GM18867 (cell line): Measurements from ENCODE around the gene TMEM270.

Experiments used
- ATAC-seq: cut with Tn5 transposase; IDR thresholded peaks from one replicate; pipeline ENCODE4 v1.9.1; 2021; ENCODE audit warnings: mild to moderate bottlenecking, moderate library complexity; ENCODE audit not compliant: unreplicated experiment

The TMEM270 gene

DNA sequence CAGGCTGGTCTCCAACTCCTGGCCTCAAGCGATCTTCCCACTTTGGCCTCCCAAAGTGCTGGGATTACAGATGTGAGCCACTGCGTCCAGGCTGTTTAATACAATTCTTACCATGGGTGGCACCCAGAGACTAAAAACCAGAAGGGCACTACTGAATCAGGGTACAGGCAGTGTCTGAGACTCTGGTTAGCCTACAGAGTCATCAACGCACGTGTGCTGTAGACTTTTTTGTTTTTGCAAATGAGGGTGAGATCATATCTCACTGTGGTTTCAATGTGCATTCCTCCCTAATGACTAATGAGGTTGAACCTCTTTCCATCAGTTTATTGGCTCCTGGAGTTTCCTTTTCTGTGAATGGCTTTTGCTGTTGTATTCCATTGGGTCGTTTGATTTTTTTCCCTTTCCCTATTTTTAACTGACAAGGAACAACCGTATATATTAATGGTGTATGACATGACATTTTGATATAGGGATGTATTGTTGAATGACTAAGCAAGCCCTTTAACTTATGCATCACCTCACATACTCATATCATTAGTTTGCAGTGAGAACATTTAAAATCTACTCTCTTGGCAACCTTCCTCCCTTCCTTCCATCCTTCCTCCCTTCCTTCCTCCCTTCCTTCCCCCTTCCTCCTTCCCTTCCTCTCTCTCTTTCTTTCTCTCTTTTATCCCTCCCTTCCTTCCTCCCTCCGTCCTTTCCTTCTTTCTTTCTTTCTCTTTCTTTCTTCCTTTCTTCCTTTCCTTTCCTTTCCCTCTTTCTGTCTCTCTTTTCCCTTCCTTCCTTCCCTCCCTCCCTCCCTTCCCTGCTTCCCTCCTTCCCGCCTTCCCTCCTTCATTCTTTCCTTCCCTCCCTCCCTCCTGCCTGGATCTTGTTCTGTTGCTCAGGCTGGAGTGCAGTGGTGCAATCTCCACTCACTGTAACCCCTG lies 9.3 kb upstream of the TMEM270 start:
- peak; percentile 89 for ATAC-seq

DNA sequence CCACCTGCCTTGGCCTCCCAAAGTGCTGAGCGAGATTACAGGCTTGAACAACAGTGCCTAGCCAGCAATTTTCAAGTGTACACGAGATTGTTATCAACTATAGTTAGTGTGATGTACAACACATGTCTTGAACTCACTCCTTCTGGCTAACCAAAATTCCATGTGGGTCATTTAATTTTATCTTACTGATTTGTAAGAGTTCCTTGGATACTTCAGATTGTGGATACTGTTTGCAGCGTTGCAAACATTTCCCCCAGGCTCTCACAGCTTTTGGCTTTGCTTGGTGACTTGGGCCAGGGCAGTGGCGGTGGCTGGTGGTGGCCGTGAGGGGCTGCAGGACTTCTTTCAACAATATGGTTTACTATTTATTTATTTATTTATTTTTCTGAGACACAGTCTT lies 8.5 kb upstream of the TMEM270 start:
- ATAC-seq: no peak

DNA sequence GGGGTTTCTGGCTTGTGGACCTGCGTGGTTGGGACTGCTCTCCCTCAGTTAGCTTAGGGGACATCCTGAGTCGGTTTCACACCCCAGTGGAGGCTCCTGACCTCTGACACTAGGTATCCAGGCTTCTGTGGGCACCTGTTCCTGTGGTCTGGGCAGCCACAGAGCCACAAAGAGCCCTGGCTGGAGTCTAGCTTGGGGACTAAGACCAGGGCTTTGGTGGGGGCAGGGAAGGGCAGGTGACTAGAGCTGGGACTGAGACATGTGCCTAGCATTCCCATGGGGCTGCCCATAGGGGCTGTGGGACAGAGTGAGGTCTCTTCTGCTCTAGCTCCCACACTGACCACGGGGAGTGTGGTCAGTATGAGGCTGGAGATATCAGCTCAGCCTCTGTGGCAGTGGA lies 4.0 kb upstream of the TMEM270 start:
- no peak for ATAC-seq

DNA sequence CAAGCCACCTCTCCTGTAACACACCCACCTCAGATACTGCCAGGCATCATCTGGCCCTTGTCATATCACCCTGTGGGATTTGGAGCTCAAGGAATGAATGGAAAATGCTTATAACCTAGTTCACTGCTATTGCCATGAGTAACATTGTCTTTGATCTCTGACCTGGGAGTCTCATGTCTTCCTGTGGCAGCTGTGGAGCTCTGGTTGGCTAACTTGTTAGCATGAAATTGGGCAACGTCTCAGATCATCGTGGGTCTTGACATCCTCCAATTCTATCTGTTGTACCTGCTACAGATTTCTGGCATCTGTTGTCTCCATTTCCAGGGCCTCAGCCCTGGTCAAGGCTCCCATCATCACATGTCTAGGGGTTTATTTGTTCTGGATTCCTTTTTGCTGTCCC lies 2.2 kb upstream of the TMEM270 start:
- ATAC-seq: no peak

DNA sequence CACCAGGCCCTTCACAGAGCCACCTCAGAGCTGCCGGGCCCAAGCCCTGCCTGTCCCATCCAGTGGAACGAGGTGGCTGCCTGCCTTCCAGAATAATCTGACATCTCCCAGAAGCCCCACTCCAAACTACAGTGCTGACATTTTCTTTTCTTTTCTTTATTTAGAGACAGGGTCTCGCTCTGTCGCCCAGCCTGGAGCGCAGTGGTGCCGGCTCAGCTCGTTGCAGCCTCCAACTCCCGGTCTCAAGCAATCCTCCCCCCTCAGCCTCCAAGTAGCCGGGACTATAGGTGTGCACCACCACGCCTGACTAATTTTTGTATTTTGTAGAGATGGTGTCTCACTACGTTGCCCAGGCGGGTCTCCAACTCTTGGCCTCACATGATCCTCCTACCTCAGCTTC lies 346 bp downstream of the TMEM270 start:
- no peak for ATAC-seq

DNA sequence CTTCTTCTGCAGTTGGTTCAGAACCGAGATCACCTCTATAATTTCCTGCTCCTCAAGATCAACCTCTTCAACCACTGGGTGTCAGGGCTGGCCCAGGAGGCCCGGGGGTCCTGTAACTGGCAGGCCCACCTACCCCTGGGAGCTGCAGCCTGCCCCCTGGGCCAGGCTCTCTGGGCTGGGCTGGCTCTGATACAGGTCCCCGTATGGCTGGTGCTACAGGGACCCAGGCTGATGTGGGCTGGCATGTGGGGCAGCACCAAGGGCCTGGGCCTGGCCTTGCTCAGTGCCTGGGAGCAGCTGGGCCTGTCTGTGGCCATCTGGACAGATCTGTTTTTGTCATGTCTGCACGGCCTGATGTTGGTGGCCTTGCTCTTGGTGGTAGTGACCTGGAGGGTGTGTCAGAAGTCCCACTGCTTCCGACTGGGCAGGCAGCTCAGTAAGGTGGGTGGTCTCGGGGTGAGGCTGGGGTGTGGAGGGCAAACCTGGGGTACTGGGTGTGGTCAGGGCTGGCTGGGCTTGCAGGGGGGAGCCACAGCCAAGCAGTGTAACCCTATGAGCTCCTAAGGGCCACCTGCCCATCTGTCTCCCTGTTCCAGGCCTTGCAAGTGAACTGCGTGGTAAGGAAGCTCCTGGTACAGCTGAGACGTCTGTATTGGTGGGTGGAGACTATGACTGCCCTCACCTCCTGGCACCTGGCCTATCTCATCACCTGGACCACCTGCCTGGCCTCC lies 4.2 kb downstream of the TMEM270 start:
- ATAC-seq: no peak

DNA sequence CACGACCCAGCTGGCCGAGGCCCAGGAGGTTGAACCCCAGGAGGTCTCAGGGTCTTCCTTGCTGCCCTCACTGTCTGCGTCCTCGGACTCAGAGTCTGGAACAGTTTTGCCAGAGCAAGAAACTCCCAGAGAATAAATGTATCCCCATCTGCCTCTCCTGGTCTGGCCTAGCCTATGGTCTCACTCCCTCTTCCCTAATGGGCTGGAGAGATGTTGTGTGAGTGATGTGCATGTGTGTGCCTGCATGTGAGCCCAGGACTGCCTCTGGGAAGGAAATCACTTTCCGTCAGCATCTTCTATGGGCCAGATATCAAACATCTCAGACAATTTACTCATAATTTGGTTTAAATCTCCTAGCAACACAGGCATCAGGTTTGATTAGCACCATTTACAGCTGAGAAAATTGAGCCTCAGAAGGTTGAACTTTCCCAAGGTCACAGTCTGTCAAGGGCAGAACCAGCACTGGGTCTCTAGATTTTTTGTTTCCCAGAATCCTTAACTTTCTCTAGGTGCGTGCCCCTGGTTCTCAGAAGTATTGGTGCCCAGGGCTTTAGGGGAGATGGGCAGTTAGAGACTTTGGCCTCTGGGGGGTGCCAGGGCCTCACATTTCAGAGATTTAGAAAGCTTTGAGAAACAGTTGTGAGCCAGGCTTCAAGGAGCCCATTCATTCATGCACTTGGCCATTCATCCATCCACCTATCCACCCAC lies 4.9 kb downstream of the TMEM270 start:
- ATAC-seq: no peak

DNA sequence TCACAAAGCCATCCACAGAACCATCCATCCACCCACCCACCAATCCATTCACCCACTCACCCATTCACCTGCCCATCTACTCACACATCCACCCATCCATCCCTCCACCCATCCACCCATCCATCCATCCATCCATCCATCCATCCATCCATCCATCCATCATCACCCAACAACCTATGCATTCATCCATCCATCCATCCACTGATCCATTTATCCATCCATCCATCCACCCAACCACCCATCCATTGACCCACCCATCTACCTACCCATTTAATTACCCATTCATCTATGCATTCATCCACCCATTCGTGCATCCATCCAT lies 5.4 kb downstream of the TMEM270 start:
- ATAC-seq: no peak

DNA sequence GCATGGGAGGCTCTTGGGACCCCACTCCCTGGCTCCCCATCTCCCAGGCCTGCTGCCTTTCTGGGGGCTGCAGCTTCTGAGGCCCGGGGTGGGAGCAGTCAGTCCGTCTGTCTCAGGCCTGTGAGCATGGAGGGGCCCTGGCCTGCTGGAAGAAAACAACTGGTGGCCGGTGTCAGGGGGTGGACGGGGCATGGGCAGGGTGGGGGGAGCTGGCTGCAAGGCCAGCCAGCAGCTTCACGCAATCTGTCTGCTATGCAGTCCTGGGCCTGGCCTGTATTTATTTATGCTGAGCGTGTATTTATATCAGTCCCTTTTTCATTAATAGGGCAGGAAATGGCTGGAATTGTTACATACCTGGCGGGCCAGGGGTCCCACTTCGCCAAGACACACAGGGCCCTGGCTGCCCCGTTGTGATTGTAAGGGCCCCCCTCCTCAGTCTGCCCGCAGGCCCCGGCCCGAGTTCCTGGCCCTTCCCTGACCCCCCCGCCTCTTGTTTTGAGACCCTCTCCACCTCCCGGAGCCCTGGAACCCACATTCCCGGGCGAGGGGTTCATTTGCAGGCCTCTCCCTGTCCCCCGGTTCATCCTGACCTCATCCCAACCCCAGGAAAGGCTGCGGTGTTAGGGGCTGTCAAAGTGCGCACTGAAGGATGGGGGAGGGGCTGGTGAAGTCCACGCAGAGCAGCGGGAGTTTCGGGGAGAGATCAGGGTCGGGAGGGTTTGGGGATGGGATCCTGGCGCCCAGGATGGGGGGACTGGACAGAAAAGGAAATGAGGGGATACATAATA lies 8.2 kb downstream of the TMEM270 start:
- no peak for ATAC-seq

DNA sequence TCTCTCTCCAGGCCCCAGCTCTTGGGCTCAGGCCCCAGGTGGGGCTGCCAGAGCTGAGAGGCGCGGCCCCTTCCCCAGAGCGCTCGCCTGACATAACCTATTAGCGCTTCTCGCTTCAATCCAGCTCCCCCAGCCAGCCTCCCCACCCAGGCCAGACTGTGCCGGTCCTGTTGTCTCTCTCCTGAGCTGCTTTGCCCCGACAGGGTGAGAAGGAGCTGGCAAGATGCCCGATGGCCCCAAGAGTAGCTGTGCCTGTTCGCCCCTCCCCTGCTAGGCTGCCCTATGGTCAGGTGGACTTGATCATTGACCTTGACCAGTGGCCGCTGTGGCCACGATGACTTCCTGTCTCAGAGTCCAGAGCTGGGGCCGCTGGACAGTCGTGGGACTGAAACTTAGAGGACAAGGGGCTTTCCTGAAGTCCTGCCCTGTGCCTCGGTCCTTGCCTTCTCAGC lies 9.1 kb downstream of the TMEM270 start:
- no peak for ATAC-seq

DNA sequence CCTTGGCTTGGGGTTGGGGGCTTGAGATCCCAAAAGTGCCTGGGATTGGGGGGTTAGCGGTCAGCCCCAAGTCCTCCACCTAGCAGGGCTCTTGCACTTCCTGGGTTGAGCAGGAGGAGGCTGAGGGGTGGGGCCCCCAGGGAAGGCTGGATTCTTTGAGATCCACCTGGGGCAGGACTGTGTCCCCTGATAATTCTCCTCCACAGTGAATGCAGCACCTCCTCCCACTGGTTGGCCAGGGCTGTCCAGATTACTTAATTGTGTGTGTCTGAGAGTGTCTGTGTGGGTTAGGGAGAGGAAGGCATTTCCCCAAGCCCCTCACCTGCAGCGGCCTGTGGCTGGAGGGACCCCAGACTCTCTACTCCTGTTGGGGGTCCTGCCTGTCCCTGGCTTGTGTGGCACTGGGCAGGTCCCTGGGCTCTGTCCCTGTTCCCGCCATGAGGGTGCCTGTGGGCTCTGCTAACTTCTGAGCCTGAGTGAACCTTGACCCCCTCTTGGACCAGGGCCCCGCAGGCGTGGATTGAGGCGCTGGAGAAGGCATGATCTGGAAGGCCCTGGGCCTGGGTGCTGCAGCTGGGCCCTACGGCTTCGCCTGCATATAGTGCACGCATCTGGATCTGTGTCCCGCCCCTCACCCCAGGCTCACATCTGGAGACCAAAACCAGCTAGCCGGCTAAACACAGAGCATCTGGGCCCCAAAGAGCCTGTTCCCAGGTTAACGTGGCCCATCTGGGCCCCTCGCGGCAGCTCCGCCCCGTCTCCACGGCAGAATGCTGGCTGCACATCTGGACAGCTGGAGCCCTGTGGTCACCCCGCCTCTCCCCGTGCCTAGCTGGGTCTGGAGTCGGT lies 10.4 kb downstream of the TMEM270 start:
- ATAC-seq: no peak

DNA sequence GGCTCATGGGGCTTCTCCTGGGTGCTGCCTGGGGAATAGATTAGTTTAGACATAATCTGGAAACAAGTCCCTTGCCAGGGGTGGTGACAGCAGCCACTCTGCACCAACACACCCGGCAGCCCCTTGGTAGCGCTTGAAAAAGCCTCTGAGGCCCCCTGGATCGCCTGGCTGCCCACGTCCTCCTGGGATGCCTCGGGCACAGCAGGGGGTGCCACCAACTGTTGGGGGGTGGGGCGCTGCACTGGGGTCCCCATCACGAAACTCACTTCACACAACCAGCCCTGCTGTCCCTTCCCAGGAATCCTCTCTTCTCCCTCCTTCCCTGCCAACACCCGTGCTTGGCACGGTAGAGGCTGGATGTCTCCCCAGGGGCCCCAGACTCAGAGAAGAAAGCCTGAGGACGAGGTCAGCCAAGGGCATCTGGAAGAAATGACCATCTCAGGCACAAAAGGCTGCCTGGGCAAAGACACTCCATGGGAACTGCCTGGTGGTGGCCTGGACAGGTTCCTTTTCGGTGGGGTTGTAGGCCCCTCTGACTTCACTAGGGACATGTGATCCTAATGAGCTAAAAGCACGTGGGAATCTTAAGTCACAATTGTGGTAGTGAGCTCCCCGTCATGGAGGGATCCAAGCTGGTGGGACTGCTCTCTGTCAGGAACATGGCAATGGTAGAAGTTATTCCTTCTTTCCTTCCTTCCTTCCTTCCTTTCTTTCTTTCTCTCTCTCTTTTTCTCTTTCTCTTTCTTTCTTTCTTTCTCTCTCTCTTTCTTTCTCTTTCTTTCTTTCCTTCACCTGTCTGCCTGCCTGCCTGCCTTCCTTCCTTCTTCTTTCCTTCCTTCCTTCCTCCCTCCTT lies 11.3 kb downstream of the TMEM270 start:
- ATAC-seq: no peak

DNA sequence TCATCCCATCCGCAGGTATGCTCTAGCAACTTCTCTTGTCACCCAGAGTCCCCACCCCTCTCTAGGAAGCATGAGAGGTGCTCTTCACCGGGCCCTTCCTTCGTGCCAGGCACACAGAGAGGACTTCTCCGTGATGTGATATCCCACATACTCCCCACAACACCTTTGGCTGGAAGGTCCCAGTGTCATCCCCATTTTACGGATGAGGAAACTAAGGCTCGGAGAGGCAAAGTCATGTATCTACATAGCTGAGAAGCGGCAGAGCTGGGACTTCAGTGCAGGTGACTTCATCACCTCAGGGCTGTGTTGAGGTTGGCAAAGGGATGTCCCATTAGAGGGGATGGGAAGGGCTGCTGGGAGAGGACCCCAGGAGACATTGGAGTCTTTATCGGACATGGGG lies 15.4 kb downstream of the TMEM270 start:
- ATAC-seq: no peak

DNA sequence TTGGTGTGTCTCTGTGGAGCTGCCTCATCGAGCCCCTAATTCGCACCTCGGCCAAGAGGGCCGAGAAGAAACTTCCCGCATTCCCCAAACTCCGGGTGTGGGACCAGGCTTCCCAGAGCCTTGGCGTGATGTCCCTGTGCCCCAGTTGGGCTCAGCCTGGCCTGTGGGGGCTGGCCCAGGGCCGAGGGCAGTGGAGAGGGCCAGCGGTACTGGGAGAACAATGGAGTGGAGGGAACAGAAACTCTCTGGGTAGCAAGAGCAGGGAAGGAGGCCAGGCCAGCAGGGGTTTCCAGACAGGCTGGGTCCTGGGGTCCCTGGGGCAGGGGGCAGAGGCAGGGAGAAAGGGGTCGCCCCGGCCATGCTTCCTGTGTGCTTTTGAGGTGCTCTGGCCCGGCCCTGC lies 16.0 kb downstream of the TMEM270 start:
- no peak for ATAC-seq

DNA sequence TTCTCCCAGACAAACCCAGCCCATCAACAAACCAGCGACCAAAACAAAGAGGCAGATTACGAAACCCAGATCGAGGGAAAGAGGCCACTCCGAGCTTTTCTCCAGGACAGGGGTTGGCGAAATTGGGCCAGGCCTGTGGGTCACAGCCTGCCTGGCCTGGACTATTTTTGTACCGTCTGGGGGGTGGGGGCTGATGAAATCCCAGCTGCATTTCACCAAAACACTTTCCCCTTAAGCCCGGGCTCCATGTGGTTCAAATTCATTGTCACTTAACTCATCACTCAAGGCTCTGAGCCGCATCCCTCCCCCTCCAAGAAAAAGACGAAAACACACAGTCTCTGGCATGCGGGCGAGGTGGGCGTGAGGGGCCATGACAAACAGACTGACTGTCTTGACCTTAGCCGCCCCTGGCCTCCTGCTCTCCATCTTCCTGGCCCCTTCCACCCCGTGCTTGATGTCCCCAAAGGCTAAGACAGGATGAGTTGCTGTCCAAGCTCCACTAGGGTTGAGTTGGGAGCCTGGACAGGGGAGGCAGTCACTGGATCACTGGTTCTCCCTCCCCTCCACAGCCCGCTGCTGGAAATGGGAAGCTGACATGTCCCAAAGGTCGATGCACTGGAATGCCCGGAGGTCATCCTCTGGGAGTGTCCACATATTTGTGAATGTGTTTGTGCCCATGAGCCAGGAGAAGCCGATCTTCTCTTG lies 19.2 kb downstream of the TMEM270 start:
- no peak for ATAC-seq

DNA sequence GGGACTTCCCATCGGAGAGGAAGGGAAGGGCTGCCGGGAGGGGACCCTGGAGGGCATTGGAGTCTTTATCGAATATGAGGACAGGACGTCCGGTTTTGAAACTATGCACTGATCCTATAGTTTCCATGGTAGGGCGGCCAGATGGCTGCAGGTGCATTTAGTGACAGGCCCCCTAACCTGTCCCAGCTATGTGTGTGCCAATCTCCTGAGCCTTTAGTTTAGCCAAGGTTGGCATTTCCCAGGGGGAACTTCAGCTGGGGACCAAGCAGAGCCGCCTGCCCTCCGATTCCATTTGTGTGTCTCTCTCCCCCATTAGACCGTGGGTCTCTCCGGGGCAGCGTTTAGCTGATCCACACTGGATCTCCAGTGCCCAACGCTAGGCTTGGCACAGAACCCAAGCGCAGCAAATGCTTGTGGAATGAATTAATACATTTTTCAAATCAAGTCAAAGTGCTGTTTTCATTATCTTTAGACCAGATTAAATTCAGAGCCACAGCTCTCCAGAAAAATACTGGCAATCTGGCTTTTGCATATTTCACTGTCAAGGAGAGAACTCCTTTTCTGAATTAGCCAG lies 19.9 kb downstream of the TMEM270 start:
- ATAC-seq: no peak

DNA sequence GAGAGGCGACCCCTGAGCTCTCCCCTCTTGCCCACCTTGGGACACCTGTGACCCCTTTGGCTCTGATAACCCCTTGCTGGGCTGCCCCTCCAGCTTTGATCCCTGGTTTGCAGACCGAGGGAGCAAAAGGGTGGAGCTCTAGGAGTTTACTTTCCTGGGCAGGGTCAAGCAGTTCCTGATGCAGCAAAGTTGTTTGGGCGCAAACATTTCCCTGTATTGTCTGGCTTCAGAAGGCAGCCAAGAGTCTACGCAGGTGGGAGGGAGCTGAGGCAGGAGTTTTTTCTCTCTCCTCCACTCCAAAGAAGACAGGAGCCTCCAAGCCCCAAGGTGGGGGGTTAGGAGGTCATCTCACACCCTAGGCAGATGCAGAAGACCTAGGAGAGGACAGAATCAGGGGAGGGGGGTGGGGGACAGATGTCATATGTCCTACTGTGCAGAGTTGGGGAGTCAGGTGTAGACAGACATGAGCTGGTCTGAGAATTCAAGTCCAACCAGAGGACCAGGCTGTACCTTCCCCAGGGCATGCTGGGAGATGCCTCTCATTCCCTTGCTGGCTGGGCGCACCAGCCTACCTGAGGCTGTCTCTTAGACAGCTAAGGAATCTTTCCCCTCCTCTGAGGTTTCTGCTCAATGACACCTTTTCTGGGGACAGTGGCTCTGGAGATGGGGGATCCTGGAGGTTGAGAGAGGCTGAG lies 20.5 kb downstream of the TMEM270 start:
- ATAC-seq: no peak

DNA sequence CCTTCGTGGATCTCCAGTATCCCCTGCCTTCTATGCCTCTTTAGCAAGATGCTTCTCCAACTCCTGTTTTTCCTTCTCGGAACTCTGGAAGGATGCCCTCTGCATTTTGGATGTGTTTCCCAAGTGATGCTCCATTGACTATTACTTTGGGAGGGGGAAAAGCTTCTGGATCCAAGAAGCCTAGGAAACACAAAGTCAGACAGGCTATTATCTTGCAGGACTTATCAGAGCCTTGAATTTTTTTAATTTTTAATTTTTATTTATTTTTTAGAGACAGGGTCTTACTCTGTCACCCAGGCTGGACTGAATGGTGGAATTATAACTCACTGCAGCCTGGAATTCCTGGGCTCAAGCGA lies 21.1 kb downstream of the TMEM270 start:
- ATAC-seq: no peak
